HEK293T (cell line): ENCODE measurements around the gene PRPF6.

Source experiments
- CTBP1 ChIP-seq: fragments of 450-650 bp; IDR thresholded peaks from 2 replicates; pipeline ENCODE4 v1.6.1; 2016; ENCODE audit warnings: borderline replicate concordance
- HDGF ChIP-seq: fragments of 450-650 bp; IDR thresholded peaks from 2 replicates; pipeline ENCODE4 v1.6.1; 2017; ENCODE audit warnings: antibody characterized with exemption, borderline replicate concordance
- PKNOX1 ChIP-seq: fragments of 450-650 bp; IDR thresholded peaks from 2 replicates; pipeline ENCODE4 v1.6.1; 2016
- SP1 ChIP-seq: fragments of 450-650 bp; IDR thresholded peaks from 2 replicates; pipeline ENCODE4 v1.6.1; 2017
- SUZ12 ChIP-seq: fragments of 450-650 bp; IDR thresholded peaks from 2 replicates; pipeline ENCODE4 v1.6.1; 2016; ENCODE audit warnings: mild to moderate bottlenecking
- TARDBP ChIP-seq: fragments of 450-650 bp; IDR thresholded peaks from 2 replicates; pipeline ENCODE4 v1.6.1; 2016
- ZNF384 ChIP-seq: fragments of 450-650 bp; IDR thresholded peaks from 2 replicates; pipeline ENCODE4 v1.6.1; 2016

DNA sequence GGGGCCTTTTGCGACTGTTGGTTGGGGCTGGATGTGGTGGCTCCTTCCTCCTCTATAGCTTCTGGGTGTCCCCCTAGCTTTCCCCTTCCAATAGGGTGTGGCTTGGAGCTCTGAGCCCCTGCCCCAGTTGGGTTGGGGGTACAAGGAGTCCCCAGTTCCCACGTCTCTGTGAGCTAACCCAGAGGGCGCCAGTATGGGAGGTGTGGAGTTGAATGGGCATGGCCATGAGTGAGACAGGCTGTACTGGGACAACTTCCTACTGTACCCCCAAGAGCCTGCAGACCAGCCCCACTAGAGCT, 56.2 kb downstream of the PRPF6 start:
- TF ChIP-seq CTBP1 (no peak), HDGF (no peak), PKNOX1 (no peak), SUZ12 (no peak), SP1 (no peak), ZNF384 (no peak), TARDBP (no peak)
